Chondrocyte (in vitro differentiated cells): ENCODE measurements around the gene WDR86. TPM values are rescaled to one million over a fixed set of nuclear protein-coding genes. Genes with fewer than 3 reads are reported as not detected.
A peak's percentile ranks its signal among the peaks of the same experiment; 100 is the strongest.

ENCODE experiments used
- DNase-seq: peaks from one replicate; pipeline ENCODE4 v3.0.0; 2021; ENCODE audit warnings: mixed read lengths, low spot score
- H3K27ac Mint-ChIP-seq: one replicate; pipeline ENCODE4 v1.8.0; 2021; ENCODE audit warnings: mild to moderate bottlenecking, moderate library complexity, mixed read lengths; ENCODE audit not compliant: unreplicated experiment
- H3K27me3 Mint-ChIP-seq: 2 replicates; pipeline ENCODE4 v1.8.0; 2021; ENCODE audit warnings: low read depth, mixed read lengths
- H3K36me3 Mint-ChIP-seq: 2 replicates; pipeline ENCODE4 v1.8.0; 2021; ENCODE audit warnings: low read depth, mixed read lengths
- H3K4me1 Mint-ChIP-seq: 2 replicates; pipeline ENCODE4 v1.8.0; 2021; ENCODE audit warnings: low read depth, mild to moderate bottlenecking, mixed read lengths
- H3K4me3 Mint-ChIP-seq: one replicate; pipeline ENCODE4 v1.8.0; 2021; ENCODE audit warnings: mild to moderate bottlenecking, moderate library complexity, mixed read lengths; ENCODE audit not compliant: unreplicated experiment
- H3K9me3 Mint-ChIP-seq: 2 replicates; pipeline ENCODE4 v1.8.0; 2021; ENCODE audit warnings: low read depth, mixed read lengths
- CTCF ChIP-seq: fragments of 200-600 bp; sonication (generic); IDR thresholded peaks from 2 replicates; pipeline ENCODE4 v1.5.0; 2021; ENCODE audit warnings: antibody characterized with exemption, mild to moderate bottlenecking, moderate library complexity
- total RNA-seq: library from RNA; stranded (reverse); gene quantifications from 3 replicates; pipeline ENCODE4 v1.2.1, GENCODE V29; 2021

Gene WDR86
- total RNA-seq, 1 donor from 2014 or later, result not detected

- DNase-seq, result peak; percentile 67
- Mint-ChIP-seq H3K4me3 (no peak overlapping the region), H3K36me3 (peaks cover 1% of the 10 kb centered on the region), H3K27me3 (peaks cover 48% of the 10 kb centered on the region), H3K9me3 (no peaks in the 10 kb centered on the region), H3K4me1 (peaks cover 10% of the 10 kb centered on the region), H3K27ac (no peak overlapping the region)
- TF ChIP-seq CTCF, result no peak
Measured at GRCh38 chr7:151408839-151409666, 785 bp downstream of the WDR86 start.

DNA sequence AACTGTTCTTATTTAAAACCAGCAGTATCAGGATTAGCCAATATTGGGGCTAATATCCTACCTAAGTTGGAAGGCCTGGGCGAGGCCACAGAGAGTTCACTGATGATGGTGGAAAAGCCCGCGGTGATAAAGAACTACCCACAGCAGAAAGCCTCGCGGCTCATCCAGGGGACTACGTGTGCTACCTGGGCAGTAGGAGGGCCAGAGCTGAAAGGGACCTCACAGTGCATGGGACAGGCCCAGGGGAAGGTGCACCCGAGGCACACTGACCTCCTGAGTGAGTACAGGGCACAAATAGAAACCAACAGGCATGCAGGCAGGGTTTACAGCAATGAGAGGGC is 1.4 kb downstream of the WDR86 start:
- no peak for TF ChIP-seq CTCF
- Mint-ChIP-seq H3K27me3 (peaks cover 42% of the 10 kb centered on the region), H3K9me3 (no peaks in the 10 kb centered on the region), H3K27ac (no peak overlapping the region), H3K36me3 (peaks cover 1% of the 10 kb centered on the region), H3K4me1 (peaks cover 16% of the 10 kb centered on the region), H3K4me3 (no peak overlapping the region)
- DNase-seq, result peak; percentile 55

GRCh38 chr7:151406886-151407583 is 2.8 kb downstream of the WDR86 start:
- peak; percentile 63 for DNase-seq
- no peak overlapping the region for H3K4me3 Mint-ChIP-seq
- H3K9me3 Mint-ChIP-seq, result no peaks in the 10 kb centered on the region
- peaks cover 27% of the 10 kb centered on the region for H3K4me1 Mint-ChIP-seq
- no peak overlapping the region for H3K27ac Mint-ChIP-seq
- peaks cover 1% of the 10 kb centered on the region for H3K36me3 Mint-ChIP-seq
- no peak for TF ChIP-seq CTCF
- H3K27me3 Mint-ChIP-seq, result peaks cover 31% of the 10 kb centered on the region

DNA sequence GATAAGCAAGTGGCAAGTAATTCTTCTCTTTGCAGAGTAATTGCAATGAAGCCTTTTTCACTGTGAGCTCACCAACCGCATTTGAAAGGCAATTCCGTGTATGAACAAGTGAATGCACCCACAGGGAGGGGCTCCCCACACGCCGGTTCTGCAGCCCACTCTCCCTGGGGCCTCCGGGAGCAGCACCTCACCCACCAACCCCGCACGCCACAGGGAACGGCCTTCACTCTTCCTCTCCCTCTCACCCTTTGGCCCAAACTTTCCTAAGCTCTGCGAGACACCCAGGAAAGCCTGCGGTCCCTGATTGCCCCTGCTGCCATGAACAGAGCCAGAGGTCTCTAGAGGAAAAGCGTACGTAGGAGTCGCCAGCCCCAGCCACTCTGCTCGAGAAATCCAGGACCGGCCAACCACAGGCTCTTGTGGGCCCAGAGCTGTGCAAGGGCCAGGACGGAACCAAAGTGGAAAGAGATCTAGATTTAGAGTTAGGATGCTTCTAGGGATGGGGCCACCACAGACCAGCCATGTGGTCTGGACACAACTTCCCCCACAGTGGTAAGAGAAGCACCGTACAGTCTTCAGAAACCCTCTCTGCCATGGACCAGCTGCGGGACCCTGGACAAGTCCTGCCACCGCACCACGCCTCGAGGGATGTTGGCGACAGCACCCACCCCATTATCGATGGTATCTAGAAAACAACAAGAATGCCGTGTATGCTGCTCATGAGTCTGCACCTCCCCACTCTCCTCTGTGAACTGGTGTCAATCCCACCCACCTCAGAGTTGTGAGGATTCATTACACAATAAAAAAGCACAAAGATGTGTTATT is 3.6 kb downstream of the WDR86 start:
- peaks cover 28% of the 10 kb centered on the region for H3K4me1 Mint-ChIP-seq
- H3K27me3 Mint-ChIP-seq, result peaks cover 23% of the 10 kb centered on the region
- no peak overlapping the region for H3K27ac Mint-ChIP-seq
- peaks cover 1% of the 10 kb centered on the region for H3K36me3 Mint-ChIP-seq
- TF ChIP-seq CTCF, result no peak
- DNase-seq, result peak; percentile 77
- H3K9me3 Mint-ChIP-seq, result no peaks in the 10 kb centered on the region
- no peak overlapping the region for H3K4me3 Mint-ChIP-seq

DNA sequence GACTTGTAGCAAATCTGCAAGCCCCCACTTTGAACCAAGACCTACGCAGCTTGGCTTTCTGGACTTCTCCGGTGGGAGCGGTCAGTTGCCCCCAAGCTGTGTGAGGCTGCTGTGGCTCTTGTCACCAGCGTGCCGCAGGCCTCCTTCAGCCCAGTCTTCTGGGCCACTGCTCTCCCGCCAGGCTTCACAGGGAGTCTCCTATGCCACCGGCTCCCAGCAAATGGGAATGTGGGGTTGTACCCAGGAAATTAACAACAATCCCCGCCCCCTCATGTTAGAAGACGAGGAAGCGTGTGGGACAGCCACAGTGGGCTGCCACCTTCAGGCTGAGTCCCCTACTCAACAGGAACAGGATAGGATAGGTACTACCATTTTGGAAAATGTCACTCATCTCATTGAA is 4.2 kb downstream of the WDR86 start:
- H3K27ac Mint-ChIP-seq, result no peak overlapping the region
- H3K4me1 Mint-ChIP-seq, result peaks cover 28% of the 10 kb centered on the region
- H3K27me3 Mint-ChIP-seq, result peaks cover 23% of the 10 kb centered on the region
- TF ChIP-seq CTCF, result no peak
- peaks cover 1% of the 10 kb centered on the region for H3K36me3 Mint-ChIP-seq
- no peak overlapping the region for H3K4me3 Mint-ChIP-seq
- H3K9me3 Mint-ChIP-seq, result no peaks in the 10 kb centered on the region
- peak; percentile 65 for DNase-seq
